BE2C (cell line): Measurements from ENCODE around the gene CDH13.

Experiments
- DNase-seq: peaks from one replicate; pipeline ENCODE4 v3.0.0-alpha.2; 2020
- H3K27me3 ChIP-seq: fragments of 250-450 bp; sonication (Bioruptor Pico); 2 replicates; pipeline ENCODE4 v1.5.1; 2020; ENCODE audit warnings: mild to moderate bottlenecking
- H3K36me3 ChIP-seq: fragments of 250-450 bp; sonication (Bioruptor Pico); 2 replicates; pipeline ENCODE4 v1.5.1; 2020; ENCODE audit warnings: mild to moderate bottlenecking
- H3K4me1 ChIP-seq: fragments of 250-450 bp; sonication (Bioruptor Pico); 2 replicates; pipeline ENCODE4 v1.5.1; 2020
- H3K4me3 ChIP-seq: 2 replicates; pipeline ENCODE4 v1.5.1; 2011; ENCODE audit warnings: low read depth, low read length
- H3K9me3 ChIP-seq: fragments of 250-450 bp; sonication (Bioruptor Pico); 2 replicates; pipeline ENCODE4 v1.5.1; 2020
- CTCF ChIP-seq: IDR thresholded peaks from 2 replicates; pipeline ENCODE4 v1.5.1; 2012; ENCODE audit warnings: mild to moderate bottlenecking, low read depth, low read length

CDH13 gene

GRCh38 chr16:82810077-82810476 is 183.3 kb downstream of the CDH13 start:
- Histone ChIP-seq H3K9me3 (no peaks in the 10 kb centered on the region), H3K27me3 (no peaks in the 10 kb centered on the region), H3K4me3 (no peak overlapping the region), H3K36me3 (no peaks in the 10 kb centered on the region), H3K4me1 (no peaks in the 10 kb centered on the region)
- DNase-seq = no peak
- no peak for TF ChIP-seq CTCF

- no peak for DNase-seq
- TF ChIP-seq CTCF = no peak
- H3K9me3 ChIP-seq = no peaks in the 10 kb centered on the region; the same call in 1 of the 2 replicates
- H3K36me3 ChIP-seq = no peaks in the 10 kb centered on the region
- no peaks in the 10 kb centered on the region for H3K4me1 ChIP-seq
- no peak overlapping the region for H3K4me3 ChIP-seq
- no peaks in the 10 kb centered on the region for H3K27me3 ChIP-seq
These were observed 187.3 kb downstream of the CDH13 start for GRCh38 chr16:82814059-82814458.

GRCh38 chr16:82819286-82819685 is 192.5 kb downstream of the CDH13 start:
- Histone ChIP-seq H3K9me3 (no peaks in the 10 kb centered on the region; the same call in none of the 2 replicates), H3K4me3 (no peak overlapping the region), H3K36me3 (no peaks in the 10 kb centered on the region), H3K4me1 (no peaks in the 10 kb centered on the region), H3K27me3 (no peaks in the 10 kb centered on the region)
- TF ChIP-seq CTCF = no peak
- DNase-seq = no peak

GRCh38 chr16:82820855-82821254 is 194.1 kb downstream of the CDH13 start:
- no peaks in the 10 kb centered on the region for H3K27me3 ChIP-seq
- H3K4me1 ChIP-seq = no peaks in the 10 kb centered on the region
- no peak for TF ChIP-seq CTCF
- H3K9me3 ChIP-seq = no peaks in the 10 kb centered on the region; the same call in none of the 2 replicates
- H3K36me3 ChIP-seq = no peaks in the 10 kb centered on the region
- DNase-seq = no peak
- H3K4me3 ChIP-seq = no peak overlapping the region

GRCh38 chr16:82824408-82824807 is 197.6 kb downstream of the CDH13 start:
- Histone ChIP-seq H3K27me3 (no peaks in the 10 kb centered on the region), H3K9me3 (no peaks in the 10 kb centered on the region; the same call in 1 of the 2 replicates), H3K4me3 (no peak overlapping the region), H3K4me1 (no peaks in the 10 kb centered on the region), H3K36me3 (no peaks in the 10 kb centered on the region)
- TF ChIP-seq CTCF = no peak
- no peak for DNase-seq

- Histone ChIP-seq H3K27me3 (no peaks in the 10 kb centered on the region), H3K4me3 (no peak overlapping the region), H3K9me3 (no peaks in the 10 kb centered on the region; the same call in 1 of the 2 replicates), H3K4me1 (no peaks in the 10 kb centered on the region), H3K36me3 (no peaks in the 10 kb centered on the region)
- TF ChIP-seq CTCF = no peak
- DNase-seq = no peak
These were observed 202.5 kb downstream of the CDH13 start for GRCh38 chr16:82829301-82829700.
